ENCODE results near the gene PTH1R.

Gene PTH1R

DNA sequence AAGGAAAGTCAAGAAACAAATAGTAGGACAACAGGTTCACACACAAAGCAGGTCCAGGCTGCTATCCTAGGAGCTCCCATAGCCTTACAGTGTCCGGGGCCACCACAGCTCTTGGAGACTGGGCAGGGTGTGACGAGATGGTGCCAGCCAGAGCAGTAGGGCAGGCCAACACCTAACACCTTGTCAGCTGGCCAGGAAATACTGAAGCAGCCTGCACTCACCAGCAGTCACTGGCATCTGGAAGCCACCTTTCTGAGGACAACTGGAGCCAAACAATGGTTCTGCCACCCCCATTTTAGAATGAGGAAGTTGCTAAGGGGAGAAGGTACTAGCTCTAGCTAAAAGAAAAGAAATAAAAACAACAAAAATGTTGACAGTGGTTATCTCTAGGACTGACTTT lies 51.8 kb downstream of the PTH1R start:
- Histone ChIP-seq H2AK5ac (ENCODE audit: low read length, severe bottlenecking) (no peak overlapping the region), H3K9me3 (ENCODE audit: control insufficient read depth, low read length) (peaks cover 6% of the 10 kb centered on the region), H3K79me1 (replicated peaks; ENCODE audit: low read length, poor library complexity, severe bottlenecking) (peaks cover 56% of the 10 kb centered on the region), H3K4ac (ENCODE audit: low read depth in 1 of 2, low read length in 2 of 2) (no peak overlapping the region), H2BK12ac (ENCODE audit: low read length in 2 of 2) (no peak overlapping the region), H3K36me3 (ENCODE audit: control insufficient read depth in 1 of 2, insufficient read depth in 2 of 2, low read depth in 1 of 2, low read length in 2 of 2) (peaks cover 51 to 54% of the 10 kb centered on the region in 2 experiments), H3K23ac (ENCODE audit: low read length in 2 of 2) (no peak overlapping the region), H3K4me1 (ENCODE audit: control insufficient read depth, insufficient read depth, low read depth, low read length) (peaks cover 43% of the 10 kb centered on the region), H2BK15ac (ENCODE audit: low read depth, poor library complexity, severe bottlenecking) (peak overlapping the region; percentile 44), H3K27me3 (ENCODE audit: control insufficient read depth in 1 of 2, insufficient read depth in 1 of 2, low read length in 2 of 2) (no peaks in the 10 kb centered on the region), H3K4me2 (ENCODE audit: low read length, poor library complexity, severe bottlenecking) (no peak overlapping the region), H3K4me3 (ENCODE audit: insufficient read depth in 1 of 2, low read depth in 1 of 2, low read length in 2 of 2) (no peak overlapping the region), H3K9ac (ENCODE audit: low read length) (no peak overlapping the region), H2BK5ac (ENCODE audit: low read depth, low read length, poor library complexity, severe bottlenecking) (no peak overlapping the region), H3K14ac (ENCODE audit: low read length in 2 of 2) (no peak overlapping the region), H3K27ac (ENCODE audit: low read length, poor library complexity, severe bottlenecking) (no peak overlapping the region), H4K91ac (ENCODE audit: low read length) (no peak overlapping the region), H4K8ac (ENCODE audit: low read length) (no peak overlapping the region), H3K18ac (ENCODE audit: low read depth in 1 of 2, low read length in 2 of 2) (no peak overlapping the region), H2BK120ac (ENCODE audit: low read depth, low read length) (no peak overlapping the region), H2AFZ (ENCODE audit: low read depth, low read length) (no peak overlapping the region)
- DNase-seq: no peak
- whole genome bisulfite sequencing: 98% methylated on average over 2 of the region's 2 CpGs

DNA sequence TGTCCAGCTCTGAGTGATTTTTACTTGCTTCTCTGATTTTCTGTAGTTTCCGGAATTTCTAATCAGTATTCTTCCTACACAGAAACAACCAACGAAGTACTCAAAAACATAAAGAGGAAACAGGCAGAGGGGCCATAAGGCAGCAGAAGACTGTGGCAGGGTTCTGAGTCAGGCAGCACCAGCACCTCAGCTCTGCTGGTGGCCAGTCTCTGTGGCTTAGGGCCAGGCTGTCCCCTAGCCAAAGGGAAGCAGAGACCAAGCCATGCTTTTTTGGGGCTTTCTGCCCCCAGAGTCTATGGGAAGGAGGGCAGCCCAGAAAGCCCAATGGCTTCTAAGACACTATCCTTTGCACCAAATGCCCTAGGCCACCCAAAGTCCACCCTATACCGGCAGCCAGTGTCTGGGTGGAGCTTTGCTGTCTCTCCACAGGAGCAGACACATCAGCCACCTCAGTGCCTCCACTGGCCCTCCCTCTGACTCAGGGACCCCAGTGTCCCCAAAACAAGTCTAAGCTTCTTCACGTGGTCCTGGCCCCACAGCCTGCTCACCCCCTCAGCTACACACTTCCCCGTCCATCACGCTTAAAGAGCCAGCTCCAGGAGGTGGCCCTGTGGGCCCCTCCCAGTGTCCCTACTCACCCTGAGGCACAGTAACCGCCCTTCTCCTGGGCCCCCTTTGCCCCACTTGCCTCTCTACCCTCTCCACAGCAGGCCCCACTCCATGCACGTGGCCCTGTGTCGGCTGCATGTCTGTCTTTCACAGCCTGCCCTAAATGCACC lies 52.8 kb downstream of the PTH1R start:
- no peak for DNase-seq
- H3K4ac ChIP-seq (ENCODE audit: low read depth in 1 of 2, low read length in 2 of 2): peak overlapping the region in 1 of 2 experiments; percentile 56
- no peak overlapping the region for H3K9ac ChIP-seq (ENCODE audit: low read length)
- peak overlapping the region in 1 of 2 experiments; percentile 76 for H2BK12ac ChIP-seq (ENCODE audit: low read length in 2 of 2)
- peaks cover 57% of the 10 kb centered on the region for H3K79me1 ChIP-seq (replicated peaks; ENCODE audit: low read length, poor library complexity, severe bottlenecking)
- H4K91ac ChIP-seq (ENCODE audit: low read length): peak overlapping the region; percentile 79
- H3K4me3 ChIP-seq (ENCODE audit: insufficient read depth in 1 of 2, low read depth in 1 of 2, low read length in 2 of 2): no peak overlapping the region
- peaks cover 52% of the 10 kb centered on the region for H3K4me1 ChIP-seq (ENCODE audit: control insufficient read depth, insufficient read depth, low read depth, low read length)
- no peak overlapping the region for H2AFZ ChIP-seq (ENCODE audit: low read depth, low read length)
- no peaks in the 10 kb centered on the region for H3K27me3 ChIP-seq (ENCODE audit: control insufficient read depth in 1 of 2, insufficient read depth in 1 of 2, low read length in 2 of 2)
- peak overlapping the region; percentile 86 for H2AK5ac ChIP-seq (ENCODE audit: low read length, severe bottlenecking)
- no peak overlapping the region for H2BK15ac ChIP-seq (ENCODE audit: low read depth, poor library complexity, severe bottlenecking)
- H2BK5ac ChIP-seq (ENCODE audit: low read depth, low read length, poor library complexity, severe bottlenecking): peak overlapping the region; percentile 48
- H3K27ac ChIP-seq (ENCODE audit: low read length, poor library complexity, severe bottlenecking): peak overlapping the region; percentile 62
- H3K14ac ChIP-seq (ENCODE audit: low read length in 2 of 2): peak overlapping the region in 1 of 2 experiments; percentile 95
- H2BK120ac ChIP-seq (ENCODE audit: low read depth, low read length): no peak overlapping the region
- H3K9me3 ChIP-seq (ENCODE audit: control insufficient read depth, low read length): peaks cover 6% of the 10 kb centered on the region
- H3K4me2 ChIP-seq (ENCODE audit: low read length, poor library complexity, severe bottlenecking): no peak overlapping the region
- H3K23ac ChIP-seq (ENCODE audit: low read length in 2 of 2): no peak overlapping the region
- 91% methylated on average over 9 of the region's 9 CpGs for WGBS
- H3K36me3 ChIP-seq (ENCODE audit: control insufficient read depth in 1 of 2, insufficient read depth in 2 of 2, low read depth in 1 of 2, low read length in 2 of 2): peaks cover 40 to 53% of the 10 kb centered on the region in 2 experiments
- peak overlapping the region; percentile 5 to 79 for H3K18ac ChIP-seq (ENCODE audit: low read depth in 1 of 2, low read length in 2 of 2)
- H4K8ac ChIP-seq (ENCODE audit: low read length): no peak overlapping the region

DNA sequence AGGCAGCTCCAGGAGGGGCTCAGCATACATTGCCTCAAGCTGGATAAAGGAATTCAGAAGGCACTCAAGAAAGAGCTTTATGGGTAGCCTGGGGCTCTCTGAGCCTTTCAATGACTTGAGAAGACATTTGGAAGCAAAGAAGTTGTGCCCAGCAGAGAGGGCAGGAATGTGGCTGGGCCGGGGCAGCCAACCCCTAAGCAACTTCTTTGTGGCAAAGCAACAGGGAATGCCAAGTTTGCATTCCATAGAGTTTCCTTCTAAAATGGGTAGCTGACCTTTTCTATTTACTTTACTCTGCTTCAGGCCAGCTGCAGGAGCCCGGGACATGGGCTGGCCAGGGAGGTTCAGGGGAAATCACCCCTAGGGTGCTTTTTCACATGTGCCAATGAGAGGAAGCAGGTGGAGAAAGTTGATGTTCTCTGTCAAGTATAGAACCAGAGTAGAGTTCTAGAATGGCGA lies 53.5 kb downstream of the PTH1R start:
- DNase-seq: no peak
- peak overlapping the region in 1 of 2 experiments; percentile 76 for H2BK12ac ChIP-seq (ENCODE audit: low read length in 2 of 2)
- peak overlapping the region in 1 of 2 experiments; percentile 95 for H3K14ac ChIP-seq (ENCODE audit: low read length in 2 of 2)
- H3K18ac ChIP-seq (ENCODE audit: low read depth in 1 of 2, low read length in 2 of 2): peak overlapping the region; percentile 63 to 79
- peaks cover 6% of the 10 kb centered on the region for H3K9me3 ChIP-seq (ENCODE audit: control insufficient read depth, low read length)
- no peaks in the 10 kb centered on the region for H3K27me3 ChIP-seq (ENCODE audit: control insufficient read depth in 1 of 2, insufficient read depth in 1 of 2, low read length in 2 of 2)
- H2BK5ac ChIP-seq (ENCODE audit: low read depth, low read length, poor library complexity, severe bottlenecking): no peak overlapping the region
- 91% methylated on average over 3 of the region's 3 CpGs for WGBS
- no peak overlapping the region for H2AFZ ChIP-seq (ENCODE audit: low read depth, low read length)
- H4K91ac ChIP-seq (ENCODE audit: low read length): peak overlapping the region; percentile 79
- no peak overlapping the region for H2AK5ac ChIP-seq (ENCODE audit: low read length, severe bottlenecking)
- no peak overlapping the region for H3K4me3 ChIP-seq (ENCODE audit: insufficient read depth in 1 of 2, low read depth in 1 of 2, low read length in 2 of 2)
- H3K79me1 ChIP-seq (replicated peaks; ENCODE audit: low read length, poor library complexity, severe bottlenecking): peaks cover 50% of the 10 kb centered on the region
- H3K4me1 ChIP-seq (ENCODE audit: control insufficient read depth, insufficient read depth, low read depth, low read length): peaks cover 52% of the 10 kb centered on the region
- no peak overlapping the region for H3K9ac ChIP-seq (ENCODE audit: low read length)
- H3K4me2 ChIP-seq (ENCODE audit: low read length, poor library complexity, severe bottlenecking): no peak overlapping the region
- H4K8ac ChIP-seq (ENCODE audit: low read length): no peak overlapping the region
- peak overlapping the region in 1 of 2 experiments; percentile 56 for H3K4ac ChIP-seq (ENCODE audit: low read depth in 1 of 2, low read length in 2 of 2)
- no peak overlapping the region for H3K23ac ChIP-seq (ENCODE audit: low read length in 2 of 2)
- H3K36me3 ChIP-seq (ENCODE audit: control insufficient read depth in 1 of 2, insufficient read depth in 2 of 2, low read depth in 1 of 2, low read length in 2 of 2): peaks cover 36 to 47% of the 10 kb centered on the region in 2 experiments
- no peak overlapping the region for H2BK120ac ChIP-seq (ENCODE audit: low read depth, low read length)
- no peak overlapping the region for H2BK15ac ChIP-seq (ENCODE audit: low read depth, poor library complexity, severe bottlenecking)
- H3K27ac ChIP-seq (ENCODE audit: low read length, poor library complexity, severe bottlenecking): peak overlapping the region; percentile 62

GRCh38 chr3:46931631-46932331 lies 54.3 kb downstream of the PTH1R start:
- peak overlapping the region; percentile 51 for H3K9ac ChIP-seq (ENCODE audit: low read length)
- H3K14ac ChIP-seq (ENCODE audit: low read length in 2 of 2): peak overlapping the region in 1 of 2 experiments; percentile 51
- peak overlapping the region; percentile 20 for H4K91ac ChIP-seq (ENCODE audit: low read length)
- peak overlapping the region; percentile 27 for H4K8ac ChIP-seq (ENCODE audit: low read length)
- no peak overlapping the region for H3K23ac ChIP-seq (ENCODE audit: low read length in 2 of 2)
- peak; percentile 69 for DNase-seq
- H3K36me3 ChIP-seq (ENCODE audit: control insufficient read depth in 1 of 2, insufficient read depth in 2 of 2, low read depth in 1 of 2, low read length in 2 of 2): peaks cover 33 to 41% of the 10 kb centered on the region in 2 experiments
- peak overlapping the region; percentile 64 for H3K27ac ChIP-seq (ENCODE audit: low read length, poor library complexity, severe bottlenecking)
- no peak overlapping the region for H3K4me2 ChIP-seq (ENCODE audit: low read length, poor library complexity, severe bottlenecking)
- H2AK5ac ChIP-seq (ENCODE audit: low read length, severe bottlenecking): peak overlapping the region; percentile 69
- no peaks in the 10 kb centered on the region for H3K27me3 ChIP-seq (ENCODE audit: control insufficient read depth in 1 of 2, insufficient read depth in 1 of 2, low read length in 2 of 2)
- no peak overlapping the region for H2BK5ac ChIP-seq (ENCODE audit: low read depth, low read length, poor library complexity, severe bottlenecking)
- no peak overlapping the region for H2BK120ac ChIP-seq (ENCODE audit: low read depth, low read length)
- H3K79me1 ChIP-seq (replicated peaks; ENCODE audit: low read length, poor library complexity, severe bottlenecking): peaks cover 48% of the 10 kb centered on the region
- no peak overlapping the region for H2BK15ac ChIP-seq (ENCODE audit: low read depth, poor library complexity, severe bottlenecking)
- peaks cover 50% of the 10 kb centered on the region for H3K4me1 ChIP-seq (ENCODE audit: control insufficient read depth, insufficient read depth, low read depth, low read length)
- H2AFZ ChIP-seq (ENCODE audit: low read depth, low read length): no peak overlapping the region
- peak overlapping the region; percentile 53 to 90 for H2BK12ac ChIP-seq (ENCODE audit: low read length in 2 of 2)
- peaks cover 6% of the 10 kb centered on the region for H3K9me3 ChIP-seq (ENCODE audit: control insufficient read depth, low read length)
- no peak overlapping the region for H3K4ac ChIP-seq (ENCODE audit: low read depth in 1 of 2, low read length in 2 of 2)
- H3K4me3 ChIP-seq (ENCODE audit: insufficient read depth in 1 of 2, low read depth in 1 of 2, low read length in 2 of 2): peak overlapping the region in 1 of 2 experiments; percentile 45
- peak overlapping the region; percentile 63 to 70 for H3K18ac ChIP-seq (ENCODE audit: low read depth in 1 of 2, low read length in 2 of 2)
- WGBS: 32% methylated on average over 6 of the region's 6 CpGs

Data from mesenchymal stem cell (in vitro differentiated cells and primary cell).